T-helper 22 cell (primary cell): ENCODE results near the gene LCE2D.

Experiments used
- DNase-seq: peaks from one replicate; pipeline ENCODE4 v3.0.0-alpha.2; 2020; ENCODE audit warnings: low read depth

LCE2D gene

DNA sequence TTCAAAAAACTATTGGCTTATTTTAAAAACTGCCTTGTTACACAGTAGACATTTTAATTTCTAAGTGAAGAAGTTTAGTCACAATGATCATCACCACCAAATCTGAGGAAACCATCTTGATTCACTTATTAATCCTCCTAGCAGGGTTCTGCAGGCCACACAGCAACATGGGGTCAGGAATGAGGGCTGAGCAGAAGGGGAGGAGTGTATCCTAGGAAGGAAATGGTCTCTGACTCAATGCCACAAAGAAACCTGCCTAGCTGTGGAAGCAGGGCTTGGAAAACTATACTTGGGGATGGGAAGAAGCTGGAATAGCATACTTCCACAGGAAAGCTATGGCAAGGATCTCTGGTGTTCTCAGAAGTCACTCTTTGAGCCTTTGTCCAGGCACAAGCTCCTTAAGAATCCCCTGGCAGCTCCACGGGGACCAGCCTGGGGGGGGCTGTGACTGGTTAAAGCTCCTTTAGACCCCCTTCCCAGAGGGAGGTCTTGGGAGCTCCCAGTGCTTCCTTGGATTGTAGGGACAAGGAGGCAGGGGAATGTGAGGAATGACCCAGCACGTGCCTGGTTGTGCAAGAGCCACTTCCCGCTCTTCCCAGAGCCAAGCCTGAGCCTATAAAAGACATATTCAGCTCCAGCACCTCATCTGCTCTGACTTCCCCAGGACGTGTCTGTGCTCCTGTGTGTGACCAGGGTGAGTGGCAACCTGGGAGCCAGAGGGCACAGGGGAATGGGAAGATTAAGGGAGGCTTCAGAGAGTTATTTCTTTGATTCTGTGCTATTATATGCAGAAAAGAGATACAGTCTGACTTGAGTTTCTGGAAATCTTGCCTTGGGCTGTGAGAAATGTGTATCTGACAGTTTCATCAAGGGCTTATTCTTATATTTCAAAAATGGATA lies 34.8 kb downstream of the LCE2D start, which contains the start of gene LCE2A:
TSS of gene LCE2A (plus strand) at position 645 of the 900 bp plus-strand sequence. CDS start 557 bp downstream, outside the sequence.
- no peak for DNase-seq

DNA sequence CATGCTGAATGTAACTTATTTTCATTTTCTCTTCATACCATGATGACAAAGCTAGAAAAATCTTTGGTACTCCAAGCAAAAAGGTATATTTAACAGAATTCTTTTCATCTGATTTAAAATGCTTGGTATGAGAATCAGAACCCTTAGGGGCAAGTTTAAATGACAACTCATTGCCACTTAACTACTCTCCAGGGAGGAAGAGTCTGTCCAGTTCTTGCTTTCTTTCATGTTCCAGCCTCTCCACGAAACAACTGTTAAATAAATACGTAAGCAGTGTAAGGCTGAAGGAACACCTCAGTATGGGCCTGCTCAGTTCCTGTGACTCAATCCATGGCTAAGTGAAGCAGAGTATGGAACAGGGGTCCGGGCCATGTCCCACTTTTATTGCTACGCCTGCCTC lies 36.6 kb downstream of the LCE2D start:
- DNase-seq: no peak

DNA sequence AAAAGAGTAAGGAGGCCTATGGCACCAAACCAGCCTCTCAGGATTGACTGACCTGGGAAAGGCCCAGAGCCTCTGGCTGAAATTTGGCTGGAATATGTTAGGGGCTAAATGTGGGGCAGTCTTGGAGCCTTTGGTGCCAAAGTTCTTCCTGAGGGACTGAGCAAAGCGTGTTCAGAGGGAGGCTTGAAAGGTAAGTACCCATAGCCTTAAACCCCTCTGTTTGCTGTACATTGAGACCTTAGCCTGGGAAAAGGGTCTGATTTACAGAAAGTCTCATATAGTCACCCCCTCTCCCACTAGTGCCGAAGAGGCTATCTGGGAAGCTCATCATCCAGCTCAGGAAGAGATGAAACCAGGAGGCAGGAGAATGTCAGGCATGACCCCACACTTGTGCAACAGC lies 44.7 kb downstream of the LCE2D start, which contains the start of gene LCE4A:
TSS of gene LCE4A (plus strand) at position 301 of the 400 bp plus-strand sequence. CDS start 916 bp downstream, outside the sequence.
- no peak for DNase-seq
